GM21528 (cell line): ENCODE data around the gene OR2C1.

Experiments used
- ATAC-seq: cut with Tn5 transposase; IDR thresholded peaks from one replicate; pipeline ENCODE4 v1.9.1; 2021; ENCODE audit warnings: mild to moderate bottlenecking, moderate library complexity; ENCODE audit not compliant: unreplicated experiment, low FRiP score

OR2C1 gene

GRCh38 chr16:3355589-3355988 is at the start of gene OR2C1:
OR2C1 (plus strand) TSS chr16:3355889; CDS start chr16:3355941, 52 bp downstream.
- ATAC-seq = no peak

- no peak for ATAC-seq
Measured at GRCh38 chr16:3306078-3306477, 49.6 kb upstream of the OR2C1 start.

DNA sequence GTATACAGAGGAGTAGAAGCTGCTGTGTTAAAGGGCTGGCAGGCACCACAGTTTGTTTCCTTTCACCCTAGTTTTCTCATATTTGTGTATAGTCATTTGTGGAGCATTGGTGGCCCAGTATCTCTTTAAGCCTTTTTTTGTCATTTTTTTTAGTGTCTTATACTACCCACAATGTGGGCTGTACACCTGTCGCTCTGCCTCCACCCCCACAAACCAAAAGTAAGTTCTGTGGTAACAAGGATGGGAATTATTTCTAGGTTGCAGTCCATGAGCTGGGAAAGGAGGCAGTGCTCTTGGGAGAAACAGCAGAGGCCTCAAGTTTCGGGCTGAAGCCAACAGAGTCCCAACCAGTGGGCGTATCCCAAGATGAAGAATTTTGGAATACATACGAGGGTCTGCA is 44.2 kb upstream of the OR2C1 start:
- ATAC-seq = no peak

DNA sequence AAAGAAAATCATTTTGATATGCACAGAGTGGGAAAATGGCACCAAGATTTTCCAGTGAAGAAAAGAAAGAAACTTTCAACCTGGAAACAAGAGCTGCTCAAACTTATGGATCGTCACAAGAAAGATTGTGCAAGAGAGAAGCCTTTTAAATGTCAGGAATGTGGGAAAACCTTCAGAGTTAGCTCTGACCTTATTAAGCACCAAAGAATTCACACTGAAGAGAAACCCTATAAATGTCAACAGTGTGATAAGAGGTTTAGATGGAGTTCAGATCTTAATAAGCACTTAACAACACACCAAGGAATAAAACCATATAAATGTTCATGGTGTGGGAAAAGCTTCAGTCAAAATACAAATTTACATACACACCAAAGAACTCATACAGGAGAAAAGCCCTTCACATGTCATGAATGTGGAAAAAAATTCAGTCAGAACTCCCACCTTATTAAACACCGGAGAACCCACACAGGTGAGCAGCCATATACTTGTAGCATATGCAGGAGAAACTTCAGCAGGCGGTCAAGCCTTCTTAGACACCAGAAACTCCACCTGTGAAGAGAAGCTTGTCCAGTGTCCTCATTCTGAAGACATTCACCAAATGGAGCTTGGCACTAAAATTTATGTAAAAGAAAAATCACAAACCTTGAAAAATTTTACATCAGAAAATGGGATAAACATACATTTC is 38.2 kb upstream of the OR2C1 start:
- no peak for ATAC-seq

GRCh38 chr16:3321816-3322215 is 33.9 kb upstream of the OR2C1 start:
- ATAC-seq = no peak

- no peak for ATAC-seq
Measured at GRCh38 chr16:3327514-3327913, 28.2 kb upstream of the OR2C1 start.

- ATAC-seq = no peak
Measured at GRCh38 chr16:3328104-3328503, 27.6 kb upstream of the OR2C1 start.

GRCh38 chr16:3328643-3329042 is 27.0 kb upstream of the OR2C1 start:
- ATAC-seq = no peak

DNA sequence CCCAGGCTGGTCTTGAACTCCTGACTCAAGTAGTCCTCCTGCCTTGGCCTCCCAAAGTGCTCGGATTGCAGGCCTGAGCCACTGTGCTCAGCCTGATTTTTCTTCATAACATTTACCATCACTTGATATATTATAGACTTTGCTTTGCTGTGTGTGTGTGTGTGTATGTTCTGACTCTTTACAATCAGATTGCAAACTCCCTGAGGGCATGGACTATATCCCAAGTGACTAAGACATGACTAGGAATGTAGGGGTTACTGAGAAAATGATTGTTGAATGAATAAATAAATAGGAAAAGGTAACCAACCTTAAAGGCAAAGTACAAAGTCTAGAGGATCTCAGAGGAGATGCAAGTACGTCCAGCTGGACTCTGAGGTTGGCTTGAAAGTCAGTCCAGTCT is 9.6 kb upstream of the OR2C1 start:
- no peak for ATAC-seq

- no peak for ATAC-seq
Measured at GRCh38 chr16:3347586-3347985, 8.1 kb upstream of the OR2C1 start.

GRCh38 chr16:3348547-3349167 is 7.0 kb upstream of the OR2C1 start:
- ATAC-seq = no peak

DNA sequence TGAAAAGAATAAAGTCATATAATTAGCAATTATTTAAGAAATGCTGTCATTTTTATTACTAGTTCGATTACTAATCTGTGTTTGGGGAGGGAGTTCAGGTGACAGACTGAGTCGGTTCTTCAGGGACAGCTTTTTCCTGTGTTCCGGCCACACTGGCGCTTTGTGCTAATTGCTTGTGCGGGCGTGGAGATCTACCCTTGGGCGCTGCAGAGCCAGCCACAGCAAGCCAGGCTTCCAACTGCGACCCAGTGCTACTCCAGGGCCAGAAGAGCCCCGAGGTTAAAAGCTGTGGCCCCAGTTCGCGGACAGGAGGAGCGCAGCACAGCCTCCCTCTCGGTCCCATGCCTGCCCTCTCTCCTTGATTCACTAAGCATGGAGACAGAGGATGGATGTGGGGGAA is 6.5 kb upstream of the OR2C1 start:
- ATAC-seq = no peak

DNA sequence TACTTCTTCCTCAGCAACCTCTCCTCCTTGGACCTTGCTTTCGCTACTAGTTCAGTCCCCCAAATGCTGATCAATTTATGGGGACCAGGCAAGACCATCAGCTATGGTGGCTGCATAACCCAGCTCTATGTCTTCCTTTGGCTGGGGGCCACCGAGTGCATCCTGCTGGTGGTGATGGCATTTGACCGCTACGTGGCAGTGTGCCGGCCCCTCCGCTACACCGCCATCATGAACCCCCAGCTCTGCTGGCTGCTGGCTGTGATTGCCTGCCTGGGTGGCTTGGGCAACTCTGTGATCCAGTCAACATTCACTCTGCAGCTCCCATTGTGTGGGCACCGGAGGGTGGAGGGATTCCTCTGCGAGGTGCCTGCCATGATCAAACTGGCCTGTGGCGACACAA is 429 bp downstream of the OR2C1 start:
- no peak for ATAC-seq

DNA sequence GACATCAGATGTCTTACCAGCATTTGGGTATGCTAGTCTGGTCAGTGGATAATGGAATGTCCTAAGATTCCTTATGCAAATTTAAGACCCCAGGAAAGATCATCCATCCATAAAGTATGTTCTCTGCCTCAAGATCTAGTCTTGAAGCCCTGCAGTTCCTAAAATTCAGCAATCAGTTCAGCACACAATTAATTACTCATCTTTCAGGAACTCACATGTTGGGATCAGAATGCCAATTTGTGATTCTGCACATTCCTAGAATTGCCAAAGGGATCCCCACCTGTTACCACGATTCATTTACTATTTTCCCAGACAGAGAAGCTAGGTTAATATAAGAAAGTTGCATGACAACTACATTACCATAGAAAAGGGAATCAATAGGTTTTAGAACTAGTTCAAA is 3.2 kb downstream of the OR2C1 start:
- no peak for ATAC-seq

- ATAC-seq = no peak
Measured at GRCh38 chr16:3362931-3363330, 7.2 kb downstream of the OR2C1 start.

- ATAC-seq = no peak
Measured at GRCh38 chr16:3363793-3364192, 8.1 kb downstream of the OR2C1 start.

DNA sequence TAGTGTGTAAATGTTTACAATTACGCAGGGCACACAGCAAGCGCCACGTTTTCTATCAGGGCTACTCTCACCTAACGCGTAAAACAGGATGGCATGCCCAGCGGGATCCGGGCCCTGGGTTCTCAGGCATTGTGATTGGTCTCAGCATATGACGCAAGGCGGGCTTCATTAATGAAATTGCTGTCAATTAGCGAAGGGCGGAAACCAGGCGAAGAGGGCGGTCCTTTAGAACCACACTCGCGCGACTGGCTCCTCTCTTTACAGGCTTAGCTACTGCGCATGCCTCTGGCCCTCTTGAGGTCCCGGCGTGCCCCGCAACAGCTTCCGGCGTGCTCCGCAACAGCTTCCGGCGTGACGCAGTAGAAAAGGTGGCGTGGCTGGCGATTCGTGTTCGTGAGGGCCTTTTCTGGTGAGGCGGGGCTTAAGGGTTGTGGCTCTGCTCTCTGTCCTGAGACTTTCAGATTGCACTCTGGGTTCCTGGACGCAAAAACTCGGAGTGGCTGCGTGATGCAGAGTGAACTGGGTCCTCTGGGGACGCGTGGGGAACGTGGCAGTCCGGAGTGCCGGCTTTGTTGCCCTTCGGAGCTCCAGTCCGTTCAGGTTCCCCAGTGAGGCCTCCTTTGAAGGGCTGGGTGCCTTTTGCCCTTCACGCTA is 9.2 kb downstream of the OR2C1 start:
- ATAC-seq = peak; percentile 86

DNA sequence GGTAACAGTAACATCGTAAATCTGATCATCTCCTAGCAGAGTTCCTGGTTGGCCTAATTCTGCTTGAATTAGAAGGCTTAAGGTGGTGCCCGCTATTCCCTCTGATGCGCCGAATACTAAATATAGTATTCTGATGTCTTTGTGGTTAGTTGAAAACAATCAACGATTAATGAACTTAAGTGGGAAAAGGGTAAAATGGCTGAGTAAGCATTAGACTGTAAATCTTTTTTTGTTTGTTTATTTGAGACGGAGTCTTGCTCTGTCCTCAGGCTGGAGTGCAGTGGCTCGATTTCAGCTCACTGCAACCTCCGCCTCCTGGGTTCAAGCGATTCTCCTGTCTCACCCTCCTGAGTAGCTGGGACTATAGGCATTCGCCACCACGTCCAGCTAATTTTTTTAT is 13.4 kb downstream of the OR2C1 start:
- no peak for ATAC-seq

- no peak for ATAC-seq
Measured at GRCh38 chr16:3375680-3376079, 20.0 kb downstream of the OR2C1 start.

DNA sequence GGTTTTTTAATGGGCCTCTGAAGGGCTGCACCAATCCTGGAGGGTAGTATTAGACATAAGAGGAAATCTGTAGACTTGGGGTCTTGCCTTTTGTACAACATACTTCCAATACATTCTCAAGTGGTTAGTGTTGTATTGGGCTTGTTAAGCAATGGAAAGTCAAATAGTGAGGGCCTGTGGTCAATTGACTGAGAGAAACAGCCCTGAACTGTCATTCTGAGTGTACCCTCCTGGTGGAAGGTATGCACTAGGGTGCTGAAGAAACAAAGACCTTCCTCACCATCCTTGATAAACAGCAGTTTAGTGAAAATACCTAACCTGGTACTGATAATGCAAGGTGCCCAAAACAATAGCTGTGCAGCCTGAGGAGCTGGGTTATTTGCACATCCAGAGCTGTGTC is 22.2 kb downstream of the OR2C1 start:
- no peak for ATAC-seq

GRCh38 chr16:3383045-3383448 is 27.4 kb downstream of the OR2C1 start:
- no peak for ATAC-seq

GRCh38 chr16:3388325-3388724 is 32.6 kb downstream of the OR2C1 start:
- ATAC-seq = no peak
